GM23338 (cell line): ENCODE measurements around the gene OMA1. TPM values are rescaled to one million over a fixed set of nuclear protein-coding genes. Genes with fewer than 3 reads are reported as not detected.

Source experiments
- ATAC-seq: fragments of 200-7000 bp; cut with Tn5 transposase; 3 replicates; pipeline ENCODE4 v1.9.1; 2020
- DNase-seq: peaks from one replicate; pipeline ENCODE4 v3.0.0-alpha.2; 2015; ENCODE audit warnings: low spot score
- H2AFZ ChIP-seq: fragments of 200-600 bp; sonication (generic); 2 replicates; pipeline ENCODE4 v1.8.0; 2016; ENCODE audit warnings: antibody characterized with exemption, mild to moderate bottlenecking, moderate library complexity
- H3F3A ChIP-seq: fragments of 200-600 bp; sonication (generic); replicated peaks from 2 replicates; pipeline ENCODE4 v1.8.0; 2017; ENCODE audit warnings: antibody characterized with exemption, mixed run types, low read depth
- H3K27ac ChIP-seq: fragments of 200-600 bp; sonication (generic); 2 replicates; pipeline ENCODE4 v1.6.1; 2016; ENCODE audit warnings: low read depth
- H3K27me3 ChIP-seq: fragments of 200-600 bp; sonication (generic); 2 replicates; pipeline ENCODE4 v1.8.0; 2016; ENCODE audit warnings: mild to moderate bottlenecking, mixed run types, moderate library complexity; ENCODE audit not compliant: insufficient read depth
- H3K36me3 ChIP-seq: fragments of 200-600 bp; sonication (generic); 2 replicates; pipeline ENCODE4 v1.8.0; 2016; ENCODE audit warnings: mild to moderate bottlenecking; ENCODE audit not compliant: insufficient read depth
- H3K4me1 ChIP-seq: fragments of 200-600 bp; sonication (generic); 2 replicates; pipeline ENCODE4 v1.8.0; 2016; ENCODE audit warnings: mild to moderate bottlenecking, moderate library complexity; ENCODE audit not compliant: insufficient read depth
- H3K4me2 ChIP-seq: fragments of 200-600 bp; sonication (generic); 2 replicates; pipeline ENCODE4 v1.7.1; 2017; ENCODE audit warnings: mixed run types
- H3K4me3 ChIP-seq: fragments of 200-600 bp; sonication (generic); 2 replicates; pipeline ENCODE4 v1.6.1; 2016; ENCODE audit warnings: mixed run types
- H3K79me2 ChIP-seq: fragments of 200-600 bp; sonication (generic); replicated peaks from 2 replicates; pipeline ENCODE4 v1.8.0; 2017; ENCODE audit warnings: mild to moderate bottlenecking; ENCODE audit not compliant: insufficient read depth
- H3K9me2 ChIP-seq: fragments of 200-600 bp; sonication (generic); 2 replicates; pipeline ENCODE4 v1.8.0; 2017; ENCODE audit not compliant: insufficient read depth
- H4K20me1 ChIP-seq: fragments of 200-600 bp; sonication (generic); replicated peaks from 2 replicates; pipeline ENCODE4 v1.8.0; 2017; ENCODE audit warnings: mild to moderate bottlenecking; ENCODE audit not compliant: insufficient read depth
- H3K27ac Mint-ChIP-seq: 2 replicates; pipeline ENCODE4 v1.8.0; 2020; ENCODE audit warnings: inconsistent platforms, mild to moderate bottlenecking, moderate library complexity, mixed read lengths
- H3K27me3 Mint-ChIP-seq: 3 replicates; pipeline ENCODE4 v1.8.0; 2022; ENCODE audit warnings: low read depth, mild to moderate bottlenecking, moderate library complexity, mixed read lengths, inconsistent platforms; ENCODE audit not compliant: insufficient read depth, poor library complexity
- H3K36me3 Mint-ChIP-seq: 3 replicates; pipeline ENCODE4 v1.8.0; 2021; ENCODE audit warnings: low read depth, mild to moderate bottlenecking, inconsistent platforms, moderate library complexity, mixed read lengths
- H3K4me1 Mint-ChIP-seq: 3 replicates; pipeline ENCODE4 v1.8.0; 2020; ENCODE audit warnings: mild to moderate bottlenecking, inconsistent platforms, mixed read lengths
- H3K4me3 Mint-ChIP-seq: 3 replicates; pipeline ENCODE4 v1.8.0; 2021; ENCODE audit warnings: moderate library complexity, mild to moderate bottlenecking, inconsistent platforms, mixed read lengths
- H3K9me3 Mint-ChIP-seq: 3 replicates; pipeline ENCODE4 v1.8.0; 2020; ENCODE audit warnings: moderate library complexity, mild to moderate bottlenecking, inconsistent platforms, mixed read lengths
- CREB1 ChIP-seq: fragments of 250-450 bp; sonication (Bioruptor Pico); IDR thresholded peaks from 2 replicates; pipeline ENCODE4 v1.5.0; 2020; ENCODE audit warnings: low read depth, mild to moderate bottlenecking, moderate library complexity
- CTCF ChIP-seq, 2 experiments: fragments of 200-600 bp in 1 of 2; sonication (generic) in 1 of 2; conservative IDR thresholded peaks; 2 replicates each; pipeline versions ENCODE4 v1.5.1 to v1.6.1; 2016 to 2017; ENCODE audit warnings: antibody characterized with exemption in 2 of 2, low read depth in 2 of 2, mild to moderate bottlenecking in 2 of 2, moderate library complexity in 1 of 2
- ETS1 ChIP-seq: IDR thresholded peaks from 2 replicates; pipeline ENCODE4 v1.6.1; 2016; ENCODE audit warnings: antibody characterized with exemption
- JUNB ChIP-seq: IDR thresholded peaks from one replicate; pipeline ENCODE4 v1.6.1; 2016; ENCODE audit warnings: antibody characterized with exemption; ENCODE audit not compliant: unreplicated experiment
- POLR2AphosphoS5 ChIP-seq: IDR thresholded peaks from 2 replicates; pipeline ENCODE4 v1.6.1; 2016; ENCODE audit warnings: antibody characterized with exemption, low read depth
- REST ChIP-seq: IDR thresholded peaks from one replicate; pipeline ENCODE4 v1.6.1; 2018; ENCODE audit warnings: antibody characterized with exemption; ENCODE audit not compliant: unreplicated experiment
- STAT1 ChIP-seq: IDR thresholded peaks from one replicate; pipeline ENCODE4 v1.6.1; 2016; ENCODE audit warnings: antibody characterized with exemption; ENCODE audit not compliant: unreplicated experiment
- ZNF331 ChIP-seq: fragments of 250-450 bp; sonication (Bioruptor Pico); IDR thresholded peaks from 2 replicates; pipeline ENCODE4 v1.5.0; 2020; ENCODE audit warnings: low read depth, mild to moderate bottlenecking, moderate library complexity
- ZNF462 ChIP-seq: fragments of 250-450 bp; sonication (Bioruptor Pico); IDR thresholded peaks from 2 replicates; pipeline ENCODE4 v1.5.0; 2020; ENCODE audit warnings: mild to moderate bottlenecking, moderate library complexity
- polyA plus RNA-seq: library from polyadenylated mRNA; unstranded; fragments of >200 nt; fragmentation: Nextera tagmentation; extraction: Ambion mirVana; gene quantifications from 2 replicates; pipeline ENCODE4 v1.2.1, GENCODE V29; 2016
- total RNA-seq: library from RNA; depleted of rRNA; stranded (reverse); fragments of >200 nt; shearing (Covaris generic); gene quantifications from 2 replicates; pipeline ENCODE4 v1.2.3, GENCODE V29; 2014

Gene OMA1
- total and polyA plus RNA-seq, 2 experiments from 2014 or later = 21.3 to 33.1 TPM

- no peak for TF ChIP-seq CTCF (conservative IDR thresholded peaks at IDR 0.05; ENCODE audit: low read depth in 2 of 2)
- no peak for TF ChIP-seq JUNB
- TF ChIP-seq ZNF331 (CRISPR knock-in tag) = no peak
- no peak for TF ChIP-seq POLR2AphosphoS5
- TF ChIP-seq CREB1 (CRISPR knock-in tag) = no peak
- no peak for TF ChIP-seq ZNF462 (CRISPR knock-in tag)
- no peak for TF ChIP-seq STAT1
- TF ChIP-seq REST = no peak
- TF ChIP-seq ETS1 = no peak
- Histone ChIP-seq H3K79me2 (no peaks in the 10 kb centered on the region), H3K9me2 (no peaks in the 10 kb centered on the region), H3K4me1 (no peaks in the 10 kb centered on the region), H3K27me3 (no peaks in the 10 kb centered on the region), H4K20me1 (no peaks in the 10 kb centered on the region), H3K36me3 (no peaks in the 10 kb centered on the region), H3K4me3 (no peak overlapping the region), H3K27ac (no peak overlapping the region), H3F3A (no peaks in the 10 kb centered on the region), H2AFZ (no peak overlapping the region; the same call in 1 of the 2 replicates), H3K4me2 (no peak overlapping the region)
- ATAC-seq (no peak), DNase-seq (no peak)
- Mint-ChIP-seq H3K9me3 (no peaks in the 10 kb centered on the region), H3K36me3 (no peaks in the 10 kb centered on the region), H3K27me3 (peaks cover 4% of the 10 kb centered on the region), H3K4me1 (peaks cover 9% of the 10 kb centered on the region; the same call in 2 of the 3 replicates), H3K4me3 (no peak overlapping the region), H3K27ac (no peak overlapping the region)
Measured at GRCh38 chr1:58447886-58448285, 98.6 kb downstream of the OMA1 start.
